Hepatic stellate cell (primary cell): ENCODE measurements around the gene ADD1.

Experiments used
- DNase-seq: peaks from one replicate; pipeline ENCODE4 v3.0.0; 2011; ENCODE audit warnings: low spot score

The ADD1 gene

GRCh38 chr4:2820216-2820982, 23.2 kb upstream of the ADD1 start:
- no peak for DNase-seq

GRCh38 chr4:2822461-2823300, 21.0 kb upstream of the ADD1 start:
- DNase-seq, result no peak

GRCh38 chr4:2823301-2823670, 20.4 kb upstream of the ADD1 start:
- DNase-seq, result no peak

- DNase-seq, result no peak
These were observed 19.8 kb upstream of the ADD1 start for GRCh38 chr4:2823671-2824328.

GRCh38 chr4:2824329-2824835, 19.3 kb upstream of the ADD1 start:
- DNase-seq, result no peak

- no peak for DNase-seq
These were observed 18.7 kb upstream of the ADD1 start for GRCh38 chr4:2824836-2825381.

GRCh38 chr4:2825740-2826139, 17.9 kb upstream of the ADD1 start:
- DNase-seq, result no peak

GRCh38 chr4:2827071-2827873, 16.4 kb upstream of the ADD1 start:
- DNase-seq, result no peak

- DNase-seq, result no peak
These were observed 15.5 kb upstream of the ADD1 start for GRCh38 chr4:2827874-2828751.

- no peak for DNase-seq
These were observed 14.9 kb upstream of the ADD1 start for GRCh38 chr4:2828758-2829181.

- no peak for DNase-seq
These were observed 14.2 kb upstream of the ADD1 start for GRCh38 chr4:2829321-2829932.

GRCh38 chr4:2829933-2830451, 13.7 kb upstream of the ADD1 start:
- DNase-seq, result no peak

GRCh38 chr4:2830632-2831610, 12.7 kb upstream of the ADD1 start:
- DNase-seq, result no peak

GRCh38 chr4:2831611-2832308, 11.9 kb upstream of the ADD1 start:
- no peak for DNase-seq

- no peak for DNase-seq
These were observed 11.2 kb upstream of the ADD1 start for GRCh38 chr4:2832309-2832980.

- no peak for DNase-seq
These were observed 10.5 kb upstream of the ADD1 start for GRCh38 chr4:2832981-2833670.

GRCh38 chr4:2833671-2834000, 10.0 kb upstream of the ADD1 start:
- no peak for DNase-seq
